SH-SY5Y (cell line): ENCODE data around the gene ARHGAP24.

ENCODE experiments used
- GATA2 ChIP-seq: IDR thresholded peaks from 2 replicates; pipeline ENCODE4 v1.6.1; 2011; ENCODE audit warnings: mild to moderate bottlenecking, low read depth, low read length
- GATA3 ChIP-seq: IDR thresholded peaks from 2 replicates; pipeline ENCODE4 v1.6.1; 2011; ENCODE audit warnings: low read depth, mild to moderate bottlenecking, low read length, moderate library complexity

- TF ChIP-seq GATA3 (no peak), GATA2 (no peak)
Measured at GRCh38 chr4:85760511-85760910, 285.6 kb downstream of the ARHGAP24 start.
